HG02571 (cell line): ENCODE data around the gene ARRB1.

Source experiments
- ATAC-seq: cut with Tn5 transposase; IDR thresholded peaks from one replicate; pipeline ENCODE4 v1.9.1; 2021; ENCODE audit warnings: mild to moderate bottlenecking, moderate library complexity; ENCODE audit not compliant: unreplicated experiment

The ARRB1 gene

DNA sequence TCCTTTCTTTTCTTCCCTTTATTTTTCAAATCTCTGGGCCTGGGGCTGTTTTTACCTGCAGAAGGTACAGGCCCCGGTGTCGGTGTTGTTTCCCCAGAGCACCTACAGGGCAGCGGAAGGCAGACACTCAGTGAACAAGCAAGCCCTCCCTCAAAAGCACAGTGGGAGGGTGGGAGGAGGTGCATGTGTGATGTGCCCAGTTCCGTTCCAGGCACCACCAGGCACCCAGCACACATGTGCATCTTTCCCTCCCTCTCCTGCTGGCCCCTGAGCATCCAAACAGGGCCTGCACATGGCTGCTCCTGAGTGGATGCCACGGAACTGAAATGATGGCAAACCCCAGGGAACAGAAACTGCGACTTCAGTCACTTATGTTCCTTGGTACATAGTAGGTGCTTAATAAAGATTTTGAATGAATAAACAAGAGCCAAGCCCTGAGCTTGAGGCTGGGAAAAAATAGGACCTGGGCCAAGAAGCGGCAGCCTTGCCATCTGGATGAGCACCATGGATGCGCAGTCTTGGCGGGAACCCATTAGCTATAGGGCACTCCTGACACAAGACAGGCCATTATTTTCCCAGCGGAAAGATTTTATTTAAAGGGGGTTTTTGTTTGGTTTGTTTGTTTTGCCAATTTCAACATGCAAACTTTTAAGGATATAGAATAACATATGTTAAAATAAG is 47.8 kb downstream of the ARRB1 start:
- no peak for ATAC-seq

DNA sequence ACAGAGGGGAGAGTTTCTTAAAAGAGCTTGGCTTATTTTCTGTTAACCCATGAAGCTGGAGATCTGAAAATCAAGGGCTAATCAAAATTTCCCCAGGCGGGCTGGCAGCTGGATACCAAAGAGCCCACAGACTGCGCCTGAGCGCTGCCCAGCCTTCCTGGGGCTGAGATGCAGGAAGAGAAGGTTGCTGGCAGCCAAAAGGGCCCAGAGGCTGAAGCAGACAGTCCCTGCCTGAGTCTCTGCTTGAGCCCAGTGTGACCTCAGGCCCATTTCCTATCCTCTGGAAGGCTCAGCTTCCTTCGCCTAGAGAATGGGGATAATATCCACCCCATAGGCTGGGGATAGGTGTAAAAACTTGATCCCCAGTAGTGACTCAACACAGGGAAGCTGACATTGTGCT is 49.1 kb downstream of the ARRB1 start:
- ATAC-seq: no peak

DNA sequence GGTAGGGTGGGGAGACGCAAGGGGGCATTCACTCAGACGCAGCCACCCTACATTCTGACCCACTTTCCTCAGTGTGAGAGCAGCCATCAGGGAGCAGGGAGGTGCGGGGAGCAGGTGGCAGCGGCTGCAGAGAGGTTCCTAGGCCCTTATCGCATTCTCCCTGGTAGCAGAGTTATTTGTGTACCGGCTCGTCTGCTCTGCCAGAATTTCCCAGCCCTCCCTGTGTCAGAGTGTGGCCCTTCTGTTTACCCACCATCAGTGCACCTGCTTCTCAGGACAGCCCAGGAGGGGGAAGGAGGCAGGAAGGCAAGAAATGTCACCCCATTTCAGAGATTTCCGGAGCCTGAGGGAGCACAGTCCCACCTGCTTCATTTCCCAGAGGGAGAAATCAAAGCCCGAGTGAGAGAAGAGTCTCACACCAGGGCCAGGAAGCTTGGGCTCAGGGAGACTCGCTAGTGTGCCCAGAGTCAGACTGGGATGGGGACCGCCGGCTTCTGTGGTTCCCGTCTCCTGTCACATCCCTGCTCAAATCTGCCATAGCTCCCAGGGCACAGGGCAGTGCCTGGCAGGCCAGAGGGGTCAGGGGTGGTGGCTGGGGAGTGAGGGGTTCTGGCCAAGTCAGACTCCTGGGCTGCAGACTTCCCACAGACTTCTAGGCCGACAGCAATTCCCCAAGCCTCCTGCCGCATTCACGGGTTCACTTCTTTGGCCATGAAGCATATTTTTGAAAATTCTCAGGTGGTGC is 49.7 kb downstream of the ARRB1 start:
- ATAC-seq: no peak

DNA sequence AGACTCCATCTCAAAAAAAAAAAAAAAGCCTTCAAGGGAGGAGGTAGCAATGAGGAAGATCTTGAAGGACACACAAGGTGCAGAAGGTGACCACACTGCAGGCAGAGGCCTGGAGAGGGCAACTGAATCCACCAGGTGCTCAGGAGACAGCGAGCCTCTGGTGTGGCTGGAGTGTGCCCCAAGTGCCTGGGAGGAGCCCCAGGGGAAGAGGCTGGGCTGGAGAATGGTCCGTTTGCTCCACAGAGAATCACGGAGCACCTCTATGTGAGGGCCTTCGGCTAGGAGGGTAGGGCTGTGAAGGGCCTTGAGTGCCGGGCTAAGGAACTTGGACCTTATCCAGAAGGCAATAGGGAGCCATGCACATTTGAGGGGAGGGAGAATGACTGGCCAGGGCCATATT is 50.3 kb downstream of the ARRB1 start:
- ATAC-seq: no peak

DNA sequence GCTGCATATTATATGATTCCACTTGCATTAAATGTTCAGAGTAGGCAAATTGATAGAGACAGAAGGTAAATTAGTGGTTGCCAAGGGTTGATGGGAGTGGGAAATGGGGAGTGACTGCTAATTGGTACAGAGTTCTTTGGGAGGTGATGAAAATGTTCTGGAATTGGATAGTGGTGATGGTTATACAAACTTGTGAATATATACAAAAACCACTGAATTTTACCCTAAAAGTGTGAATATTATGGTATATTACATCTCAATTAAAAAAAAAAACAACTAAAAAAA is 52.5 kb downstream of the ARRB1 start:
- no peak for ATAC-seq

DNA sequence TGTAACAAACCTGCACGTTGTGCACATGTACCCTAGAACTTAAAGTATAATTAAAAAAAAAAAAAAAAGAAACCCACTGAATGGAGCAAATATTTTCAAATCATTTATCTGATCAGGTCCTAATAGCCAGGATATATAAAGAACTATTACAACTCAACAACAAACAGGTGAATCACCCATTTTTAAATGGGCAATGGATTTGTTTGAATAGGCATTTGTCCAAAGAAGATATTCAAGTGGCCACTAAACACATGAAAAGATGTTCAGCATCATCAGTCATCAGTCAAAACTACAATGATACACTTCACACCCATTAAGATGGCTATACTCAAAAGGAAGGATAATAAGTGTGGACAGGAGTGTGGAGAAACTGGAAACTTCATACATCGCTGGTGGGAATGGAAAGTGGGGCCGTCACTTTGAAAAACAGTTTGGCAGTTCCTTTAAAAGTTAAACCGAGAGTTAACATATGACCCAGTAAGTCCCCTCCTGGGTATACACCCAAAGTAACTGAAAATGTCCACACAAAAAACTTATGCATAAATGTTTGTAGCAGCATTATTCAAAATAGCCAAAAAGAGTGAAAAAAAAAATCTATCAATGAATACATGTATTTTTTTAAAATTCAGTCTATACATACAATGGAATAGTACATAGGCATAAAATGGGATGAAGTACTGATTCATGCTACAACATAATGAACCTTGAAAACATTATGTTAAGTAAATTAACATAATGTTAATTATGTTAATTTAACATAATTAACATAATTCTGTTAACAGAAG is 53.1 kb downstream of the ARRB1 start:
- ATAC-seq: no peak

DNA sequence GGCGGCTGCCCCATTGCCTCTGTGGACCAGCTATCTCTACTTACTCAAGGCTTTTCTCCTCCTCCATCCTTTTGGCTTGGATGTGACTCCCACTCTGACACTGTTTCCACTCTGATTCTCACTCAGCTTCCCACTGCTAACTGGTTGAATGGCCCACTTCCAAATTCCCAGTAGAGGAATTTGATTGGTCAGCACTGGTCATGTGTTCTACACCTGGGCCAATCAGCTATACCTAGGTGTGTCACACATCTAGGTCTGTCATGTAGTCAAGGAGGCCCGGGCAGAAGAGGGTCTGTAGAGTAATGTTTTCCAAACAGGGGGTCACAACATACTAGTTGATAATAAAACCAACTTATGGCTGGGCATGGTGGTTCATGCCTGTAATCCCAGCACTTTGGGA is 57.6 kb downstream of the ARRB1 start:
- no peak for ATAC-seq

DNA sequence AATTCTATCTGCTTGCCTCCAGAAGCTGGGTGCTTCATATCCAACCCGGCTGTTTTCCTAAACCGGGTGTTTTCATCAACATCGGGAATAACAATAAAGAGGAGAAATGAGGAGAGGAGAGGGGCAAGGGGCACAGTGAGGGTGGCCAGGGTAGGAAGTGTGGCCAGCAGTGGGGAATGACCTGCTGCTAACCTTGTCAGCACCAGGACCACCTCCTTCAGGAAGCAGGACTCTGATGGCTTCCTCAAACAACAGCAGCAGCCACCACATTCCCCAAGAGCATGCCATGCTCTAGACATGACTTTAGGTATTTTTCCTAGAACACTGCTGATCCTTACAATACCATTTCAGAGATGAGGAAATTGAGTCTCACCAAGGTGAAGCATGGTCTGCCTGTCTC is 58.5 kb downstream of the ARRB1 start:
- no peak for ATAC-seq

DNA sequence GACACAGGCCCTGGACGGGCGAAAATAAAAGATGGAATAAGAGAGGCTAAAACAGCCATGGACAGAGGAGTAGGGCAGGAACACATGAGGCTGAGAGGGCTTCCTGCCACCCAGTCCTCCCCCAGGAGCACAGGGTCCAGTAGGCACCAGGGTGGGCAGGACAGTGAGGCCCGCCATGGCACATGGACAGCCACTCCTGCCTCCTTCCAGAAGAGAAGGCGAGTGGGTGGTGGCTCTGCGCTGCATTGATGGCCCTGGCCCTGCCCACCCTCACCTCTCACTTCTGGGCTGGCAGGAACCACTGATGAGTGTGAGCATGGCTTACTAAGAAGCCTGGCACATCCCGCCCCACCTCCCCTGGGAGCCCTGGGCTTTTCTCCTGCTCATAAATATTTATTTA is 59.7 kb downstream of the ARRB1 start:
- ATAC-seq: no peak

DNA sequence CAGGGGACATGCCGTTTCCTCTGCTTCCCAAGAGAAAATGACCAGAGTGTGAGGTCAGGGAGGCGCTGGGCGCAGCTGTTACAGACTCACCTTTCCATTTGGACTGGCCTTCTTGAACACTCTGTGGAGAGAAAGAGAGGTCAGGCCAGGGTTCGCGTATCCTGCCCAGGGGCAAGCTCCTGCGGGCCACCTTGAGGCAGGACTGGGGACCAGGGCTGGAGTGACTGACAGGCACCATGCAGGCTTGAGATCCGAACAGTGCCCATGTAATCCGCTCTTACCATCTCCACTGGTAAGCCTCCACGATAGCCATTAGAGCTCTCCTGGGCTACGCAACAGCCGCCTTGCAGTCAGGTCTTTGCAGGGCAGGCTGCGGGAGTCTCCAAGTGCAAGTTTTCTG is 61.5 kb downstream of the ARRB1 start:
- no peak for ATAC-seq

DNA sequence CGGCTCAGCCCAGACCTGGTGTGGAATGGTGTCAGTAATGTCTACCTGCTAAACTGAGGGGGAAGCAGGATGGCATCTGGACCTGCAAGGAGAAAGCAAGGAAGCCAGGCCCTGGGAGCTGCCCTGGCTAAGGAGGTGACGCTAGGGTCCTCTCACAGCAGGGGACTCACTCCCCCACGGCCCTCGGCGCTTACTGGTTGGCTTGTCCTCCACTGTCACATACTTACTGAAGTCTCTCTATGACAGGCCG is 62.0 kb downstream of the ARRB1 start:
- ATAC-seq: no peak

DNA sequence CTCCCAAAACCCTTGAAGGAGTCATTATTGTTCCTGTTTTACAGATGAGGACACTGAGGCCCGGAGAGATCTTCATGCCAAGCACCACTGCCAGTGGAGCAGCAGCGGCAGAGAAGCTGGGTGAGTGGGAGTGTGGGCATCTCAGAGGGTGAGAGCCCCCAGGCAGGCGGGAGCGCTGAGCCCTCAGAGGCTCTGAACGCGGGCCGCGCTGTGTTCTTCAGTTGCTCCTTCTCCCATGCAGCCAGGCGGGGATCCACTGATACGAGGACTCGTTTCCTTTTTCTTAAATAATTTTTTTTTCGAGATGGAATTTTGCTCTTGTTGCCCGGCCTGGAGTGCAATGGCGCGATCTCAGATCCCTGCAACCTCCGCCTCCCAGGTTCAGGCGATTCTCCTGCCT is 63.9 kb downstream of the ARRB1 start:
- ATAC-seq: no peak

DNA sequence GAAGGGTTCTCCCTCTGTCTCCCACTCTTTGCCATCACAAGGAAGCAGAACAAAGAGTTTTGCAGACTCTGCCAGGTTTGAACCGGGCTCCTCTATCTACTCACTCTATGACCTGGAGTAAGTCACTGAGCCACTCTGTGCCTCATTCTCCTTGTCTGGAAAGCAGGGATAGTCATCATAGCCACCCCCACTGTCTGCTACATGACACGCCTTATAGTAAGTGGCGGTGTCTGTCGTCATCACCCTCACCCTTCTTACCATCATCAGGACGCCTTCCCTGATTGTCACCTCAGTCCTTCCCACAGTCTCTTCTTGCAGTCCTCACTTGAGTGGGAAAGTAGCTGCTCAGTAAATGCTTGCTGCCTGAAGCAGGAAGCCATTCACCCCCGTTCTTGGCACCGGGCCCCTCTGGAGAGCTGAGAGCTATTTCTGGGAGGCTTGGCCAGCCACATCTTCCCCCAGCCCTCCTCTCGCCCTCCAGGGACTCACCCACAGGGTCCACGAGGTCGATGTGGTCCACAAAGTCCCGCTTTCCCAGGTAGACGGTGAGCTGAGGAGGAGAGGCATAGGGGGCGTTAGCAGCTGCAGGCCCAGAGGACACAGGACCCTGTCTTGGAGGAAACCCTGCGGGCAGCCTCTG is 64.5 kb downstream of the ARRB1 start:
- no peak for ATAC-seq

DNA sequence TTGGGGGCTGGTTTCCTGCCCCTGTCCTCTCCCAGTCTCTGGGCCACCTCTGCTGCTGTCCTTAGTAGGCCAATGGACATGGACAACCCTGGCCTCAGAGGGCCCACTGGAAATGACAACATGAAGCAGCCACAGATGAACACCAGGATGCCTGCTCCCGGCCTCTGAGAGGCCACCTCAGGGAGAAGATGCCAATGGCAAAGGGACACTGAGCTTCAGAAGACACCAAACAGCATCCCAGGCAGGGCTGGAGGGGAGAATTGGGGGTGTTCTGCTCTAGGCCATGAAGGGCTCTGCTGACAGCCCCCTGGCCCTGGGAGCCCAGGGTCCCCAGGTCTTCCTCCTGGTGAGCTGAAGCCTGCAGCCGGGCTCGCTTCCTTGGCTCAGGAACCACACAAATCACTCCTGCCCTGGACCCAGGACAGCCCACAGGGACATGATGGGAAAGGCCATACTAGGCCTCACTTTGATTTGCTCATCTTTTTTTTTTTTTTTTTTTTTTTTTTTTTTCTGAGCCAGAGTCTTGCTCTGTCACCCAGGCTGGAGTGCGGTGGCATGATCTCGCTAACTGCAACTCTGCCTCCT is 65.6 kb downstream of the ARRB1 start:
- no peak for ATAC-seq

DNA sequence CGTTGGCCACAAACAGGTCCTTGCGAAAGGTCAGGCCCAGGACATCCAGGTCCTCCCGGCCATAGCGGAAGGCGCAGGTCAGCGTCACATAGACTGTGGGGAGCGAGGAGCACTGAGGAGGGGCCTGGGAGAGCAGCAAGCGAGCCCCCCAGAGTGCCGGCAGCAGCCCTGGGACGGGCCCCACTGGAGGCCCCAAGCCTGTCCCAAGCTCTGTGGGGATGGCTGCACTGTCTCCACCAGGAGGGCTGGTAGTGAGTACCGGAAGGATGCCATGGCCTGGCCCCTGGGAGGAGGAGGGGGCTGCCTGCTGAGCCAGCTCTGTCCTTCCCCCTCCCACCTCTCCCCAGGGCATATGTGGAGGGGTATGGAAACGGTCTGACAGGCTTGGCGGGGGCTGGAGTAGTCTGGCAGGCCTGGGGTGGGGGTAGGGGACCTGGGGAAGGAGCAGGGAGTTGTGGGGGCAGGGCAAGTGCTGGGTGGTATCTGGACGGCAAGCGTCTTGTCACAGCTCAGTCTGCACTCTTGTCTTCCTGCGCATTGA is 68.0 kb downstream of the ARRB1 start:
- ATAC-seq: no peak

DNA sequence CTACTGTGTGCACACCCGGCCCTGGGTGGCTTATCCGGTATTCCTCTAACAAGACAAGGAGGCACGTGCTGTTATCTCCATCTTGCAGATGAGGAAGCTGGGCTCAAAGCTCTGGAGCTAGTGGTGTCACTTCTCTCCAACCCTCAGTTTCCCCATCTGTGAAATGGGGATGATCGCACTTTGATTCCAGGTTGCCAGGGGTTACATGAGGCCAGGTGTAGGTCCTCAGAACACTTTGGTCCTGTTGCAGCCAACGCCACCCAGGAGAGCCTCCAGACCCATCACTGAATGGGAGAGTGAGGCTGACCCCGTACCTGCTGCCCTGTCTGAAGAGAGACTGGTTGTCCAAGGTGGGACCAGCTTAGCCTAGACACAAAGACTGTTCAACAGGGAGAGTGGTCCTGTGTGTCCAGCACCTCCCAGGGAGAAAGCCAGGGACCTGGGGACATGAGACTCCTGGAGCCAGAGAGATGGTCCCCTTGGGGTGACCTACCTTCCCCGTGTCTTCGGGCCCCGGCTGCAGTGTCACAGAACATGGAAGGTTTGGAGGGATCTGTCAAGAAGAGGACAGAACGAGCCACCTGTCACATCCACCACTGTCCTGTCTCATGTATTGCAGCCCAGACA is 69.9 kb downstream of the ARRB1 start:
- ATAC-seq: no peak

DNA sequence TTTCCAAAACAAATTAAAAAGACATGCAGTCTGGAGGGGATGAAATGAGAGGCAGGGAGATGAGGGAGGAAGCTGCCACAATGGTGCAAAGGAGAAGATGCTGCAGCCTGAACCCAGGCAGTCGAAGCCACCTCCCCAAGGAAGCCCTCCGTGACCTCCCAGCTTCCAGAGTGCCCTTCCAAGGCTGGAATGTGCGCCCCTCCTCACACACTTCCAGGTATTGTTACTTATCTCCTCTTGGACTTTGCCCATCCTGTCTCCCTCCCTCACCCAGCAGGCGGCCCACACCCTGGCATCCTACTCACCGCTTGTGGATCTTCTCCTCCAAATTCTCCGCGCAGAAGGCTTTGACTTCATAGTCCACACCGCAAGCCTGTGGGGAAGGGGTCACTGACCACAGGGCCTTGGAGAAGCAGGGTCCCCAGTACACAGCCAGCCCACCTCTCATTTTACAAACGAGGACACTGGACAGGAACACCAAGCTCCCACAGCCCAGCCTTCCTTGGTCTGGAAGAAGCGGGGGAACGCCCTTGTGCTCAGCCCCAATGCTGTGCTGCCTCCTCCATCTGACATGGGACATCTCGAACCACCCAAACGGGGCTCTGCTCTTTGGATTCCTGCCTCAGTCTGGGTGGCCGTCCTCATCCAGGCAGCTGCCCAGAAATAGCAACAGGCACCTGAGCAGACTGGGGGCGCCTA is 70.5 kb downstream of the ARRB1 start:
- no peak for ATAC-seq

DNA sequence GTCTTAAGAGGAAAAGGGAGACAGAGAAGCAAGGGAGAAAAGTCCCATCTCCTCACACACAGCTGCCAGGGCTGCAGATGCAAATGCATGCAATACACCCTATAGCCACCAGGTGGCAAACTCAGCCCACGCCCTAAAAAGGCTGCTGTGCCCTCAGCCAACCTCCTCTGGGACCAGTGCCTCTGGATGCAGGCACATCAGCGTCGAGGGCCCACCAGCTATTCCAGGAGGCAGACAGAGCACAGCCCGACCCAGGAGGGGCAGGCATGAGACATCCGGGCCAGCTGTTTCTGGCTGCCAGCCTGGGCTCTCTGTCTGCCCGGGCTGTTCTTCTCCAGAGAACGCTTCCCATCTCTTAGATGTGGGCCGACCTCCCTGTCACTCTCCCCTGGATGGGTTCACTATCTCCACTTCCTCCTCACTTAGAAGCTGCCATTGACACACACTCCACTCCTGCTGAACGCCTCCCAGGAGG is 71.2 kb downstream of the ARRB1 start:
- ATAC-seq: no peak

DNA sequence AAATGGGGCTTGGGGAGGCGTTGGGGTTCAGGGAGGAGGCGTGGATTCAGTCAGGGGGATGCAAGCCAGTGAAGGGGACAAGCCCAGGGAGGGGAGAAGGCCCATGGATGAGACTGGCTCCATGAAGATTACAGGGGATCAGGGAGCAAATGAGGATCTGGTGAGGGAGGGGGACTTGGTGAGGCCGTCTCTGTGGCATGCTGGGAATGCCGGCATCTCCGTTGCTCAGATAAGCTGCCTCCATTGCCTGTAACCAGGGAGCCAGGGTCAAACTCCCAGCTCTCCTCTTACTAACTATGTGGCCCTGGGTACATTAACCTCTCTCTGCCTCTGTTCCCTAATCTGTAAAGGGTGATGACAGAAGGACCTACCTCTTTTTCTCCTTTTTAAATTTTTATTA is 72.2 kb downstream of the ARRB1 start:
- no peak for ATAC-seq
